ENCODE measurements around the gene CMPK2. TPM values are rescaled to one million over a fixed set of nuclear protein-coding genes. Genes with fewer than 3 reads are reported as not detected.
A peak's percentile ranks its signal among the peaks of the same experiment; 100 is the strongest.

Gene CMPK2, protein sequence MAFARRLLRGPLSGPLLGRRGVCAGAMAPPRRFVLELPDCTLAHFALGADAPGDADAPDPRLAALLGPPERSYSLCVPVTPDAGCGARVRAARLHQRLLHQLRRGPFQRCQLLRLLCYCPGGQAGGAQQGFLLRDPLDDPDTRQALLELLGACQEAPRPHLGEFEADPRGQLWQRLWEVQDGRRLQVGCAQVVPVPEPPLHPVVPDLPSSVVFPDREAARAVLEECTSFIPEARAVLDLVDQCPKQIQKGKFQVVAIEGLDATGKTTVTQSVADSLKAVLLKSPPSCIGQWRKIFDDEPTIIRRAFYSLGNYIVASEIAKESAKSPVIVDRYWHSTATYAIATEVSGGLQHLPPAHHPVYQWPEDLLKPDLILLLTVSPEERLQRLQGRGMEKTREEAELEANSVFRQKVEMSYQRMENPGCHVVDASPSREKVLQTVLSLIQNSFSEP
- total RNA-seq: 1.7 and 1.9 TPM in 2 replicates

- H3K4me3 ChIP-seq (ENCODE audit: low read depth, low read length): peak within 1 kb of the TSS; percentile 62
- peak; percentile 53 for DNase-seq (ENCODE audit: low read depth)
- TF ChIP-seq, protein P1, sequence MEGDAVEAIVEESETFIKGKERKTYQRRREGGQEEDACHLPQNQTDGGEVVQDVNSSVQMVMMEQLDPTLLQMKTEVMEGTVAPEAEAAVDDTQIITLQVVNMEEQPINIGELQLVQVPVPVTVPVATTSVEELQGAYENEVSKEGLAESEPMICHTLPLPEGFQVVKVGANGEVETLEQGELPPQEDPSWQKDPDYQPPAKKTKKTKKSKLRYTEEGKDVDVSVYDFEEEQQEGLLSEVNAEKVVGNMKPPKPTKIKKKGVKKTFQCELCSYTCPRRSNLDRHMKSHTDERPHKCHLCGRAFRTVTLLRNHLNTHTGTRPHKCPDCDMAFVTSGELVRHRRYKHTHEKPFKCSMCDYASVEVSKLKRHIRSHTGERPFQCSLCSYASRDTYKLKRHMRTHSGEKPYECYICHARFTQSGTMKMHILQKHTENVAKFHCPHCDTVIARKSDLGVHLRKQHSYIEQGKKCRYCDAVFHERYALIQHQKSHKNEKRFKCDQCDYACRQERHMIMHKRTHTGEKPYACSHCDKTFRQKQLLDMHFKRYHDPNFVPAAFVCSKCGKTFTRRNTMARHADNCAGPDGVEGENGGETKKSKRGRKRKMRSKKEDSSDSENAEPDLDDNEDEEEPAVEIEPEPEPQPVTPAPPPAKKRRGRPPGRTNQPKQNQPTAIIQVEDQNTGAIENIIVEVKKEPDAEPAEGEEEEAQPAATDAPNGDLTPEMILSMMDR (IDR thresholded peaks at IDR 0.05; ENCODE audit: insufficient read depth, low read depth, low read length): no peak
These were observed at the start of gene CMPK2 for GRCh38 chr2:6865346-6866274. Gene CMPK2 (minus strand): TSS chr2:6865907. CDS start chr2:6865696, 211 bp downstream.

- DNase-seq (ENCODE audit: low read depth): no peak
- H3K4me3 ChIP-seq (ENCODE audit: low read depth, low read length): no peak overlapping the region
- TF ChIP-seq, protein P1 (IDR thresholded peaks at IDR 0.05; ENCODE audit: insufficient read depth, low read depth, low read length): no peak
These were observed 49.7 kb upstream of the CMPK2 start for GRCh38 chr2:6915399-6915798.

- TF ChIP-seq, protein P1 (IDR thresholded peaks at IDR 0.05; ENCODE audit: insufficient read depth, low read depth, low read length): no peak
These were observed 49.1 kb upstream of the CMPK2 start for GRCh38 chr2:6914828-6915227.

DNA sequence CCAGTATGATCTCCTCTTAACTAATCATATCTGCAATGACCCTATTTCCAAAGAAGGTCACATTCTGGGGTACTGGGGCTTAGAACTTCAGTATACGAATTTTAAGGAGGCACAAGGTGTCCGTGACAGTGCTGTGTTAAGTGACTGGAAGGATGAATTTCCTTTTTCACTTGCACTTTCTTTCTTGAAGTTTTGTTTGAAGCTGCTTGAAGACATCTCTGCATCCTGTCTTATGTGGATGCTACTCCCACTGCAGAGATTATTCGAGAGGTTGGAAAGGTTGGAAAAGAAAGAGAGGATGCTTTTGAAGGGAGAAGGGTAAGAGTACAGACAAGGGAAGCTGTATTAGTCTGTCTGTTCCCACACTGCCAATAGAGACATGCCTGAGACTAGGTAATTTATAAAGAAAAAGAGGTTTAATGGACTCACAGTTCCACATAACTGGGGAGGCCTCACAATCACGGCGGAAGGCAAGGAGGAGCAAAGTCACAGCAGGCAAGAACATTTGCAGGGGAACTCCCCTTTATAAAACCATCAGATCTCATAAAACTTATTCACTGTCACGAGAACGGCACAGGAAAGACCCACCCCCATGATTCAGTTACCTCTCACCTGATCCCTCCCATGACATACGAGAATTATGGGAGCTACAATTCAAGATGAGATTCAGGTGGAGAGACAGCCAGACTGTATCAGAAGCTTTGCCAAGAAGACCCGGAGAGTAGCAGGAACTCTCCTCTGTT is 47.9 kb upstream of the CMPK2 start:
- H3K4me3 ChIP-seq (ENCODE audit: low read depth, low read length): no peak overlapping the region
- DNase-seq (ENCODE audit: low read depth): no peak
- TF ChIP-seq, protein P1 (IDR thresholded peaks at IDR 0.05; ENCODE audit: insufficient read depth, low read depth, low read length): no peak

More at GRCh38 chr2:6914828-6915227, 49.1 kb upstream of the CMPK2 start:
- no peak overlapping the region for H3K4me3 ChIP-seq (ENCODE audit: low read depth, low read length)
- no peak for DNase-seq (ENCODE audit: low read depth)

- DNase-seq (ENCODE audit: low read depth): no peak
- no peak overlapping the region for H3K4me3 ChIP-seq (ENCODE audit: low read depth, low read length)
- TF ChIP-seq, protein P1 (IDR thresholded peaks at IDR 0.05; ENCODE audit: insufficient read depth, low read depth, low read length): no peak
These were observed 46.0 kb upstream of the CMPK2 start for GRCh38 chr2:6911721-6912120.

All from fibroblast of villous mesenchyme (primary cell).